Testis (tissue), 3 donors: ENCODE data around the gene UGT1A8. TPM values are rescaled to one million over a fixed set of nuclear protein-coding genes. Genes with fewer than 3 reads are reported as not detected.

ENCODE experiments used
- DNase-seq: peaks from one replicate; pipeline ENCODE4 v3.0.0-alpha.2; 2019
- H3K27ac ChIP-seq, 2 donors: fragments of 200-600 bp; sonication (generic); one replicate each; pipeline ENCODE4 v1.5.1; 2019
- H3K27me3 ChIP-seq: fragments of 200-600 bp; sonication (generic); one replicate; pipeline ENCODE4 v1.5.1; 2019
- H3K36me3 ChIP-seq: fragments of 200-600 bp; sonication (generic); one replicate; pipeline ENCODE4 v1.5.1; 2017; ENCODE audit warnings: low read depth; ENCODE audit errors: missing control alignments
- H3K4me1 ChIP-seq: fragments of 200-600 bp; sonication (generic); one replicate; pipeline ENCODE4 v1.5.1; 2019
- H3K4me3 ChIP-seq, 2 donors: fragments of 200-600 bp; sonication (generic); one replicate each; pipeline ENCODE4 v1.5.1; 2017 to 2019
- H3K9me3 ChIP-seq: fragments of 200-600 bp; sonication (generic); one replicate; pipeline ENCODE4 v1.5.1; 2017
- CTCF ChIP-seq, 3 experiments: fragments of 450-650 bp in 2 of 3; fragments of 200-600 bp in 1 of 3; sonication (generic) in 1 of 3; IDR thresholded peaks; one replicate each; pipeline ENCODE4 v1.5.1; 2016 to 2019; ENCODE audit warnings: antibody characterized with exemption in 3 of 3, mild to moderate bottlenecking in 2 of 3, moderate library complexity in 1 of 3
- POLR2A ChIP-seq: fragments of 450-650 bp; IDR thresholded peaks from one replicate; pipeline ENCODE4 v1.6.1; 2017; ENCODE audit warnings: antibody characterized with exemption, mild to moderate bottlenecking, moderate library complexity
- WGBS, 2 donors: methylation state at CpG; one replicate each; pipeline ENCODE4 v1.1.5; 2018; 5-methylcytosine and 5-hydroxymethylcytosine counted together
- intact Hi-C: fragments of 100-400 bp; cut with DNase I; formaldehyde crosslinking; loops from one replicate; pipeline ENCODE4 v1.15.1; 2023; ENCODE audit warnings: low total_unique reads
- polyA plus RNA-seq: library from polyadenylated mRNA; stranded (reverse); fragments of 350-450 nt; fragmentation: Illumina TruSeq; extraction: RNeasy Lipid Tissue Mini Kit (QIAGEN cat#74804); gene quantifications from one replicate; pipeline ENCODE4 v1.2.3, GENCODE V29; 2014; ENCODE audit warnings: low read depth, low replicate concordance; ENCODE audit not compliant: insufficient read depth
- total RNA-seq, 2 donors: library from RNA; depleted of rRNA; stranded (reverse); fragments of >200 nt; gene quantifications; one replicate each; pipeline ENCODE4 v1.2.3, GENCODE V29; 2016

The UGT1A8 gene
- total and polyA plus RNA-seq, 3 donors from 2014 or later, result 0.19 TPM; not detected in 2

DNA sequence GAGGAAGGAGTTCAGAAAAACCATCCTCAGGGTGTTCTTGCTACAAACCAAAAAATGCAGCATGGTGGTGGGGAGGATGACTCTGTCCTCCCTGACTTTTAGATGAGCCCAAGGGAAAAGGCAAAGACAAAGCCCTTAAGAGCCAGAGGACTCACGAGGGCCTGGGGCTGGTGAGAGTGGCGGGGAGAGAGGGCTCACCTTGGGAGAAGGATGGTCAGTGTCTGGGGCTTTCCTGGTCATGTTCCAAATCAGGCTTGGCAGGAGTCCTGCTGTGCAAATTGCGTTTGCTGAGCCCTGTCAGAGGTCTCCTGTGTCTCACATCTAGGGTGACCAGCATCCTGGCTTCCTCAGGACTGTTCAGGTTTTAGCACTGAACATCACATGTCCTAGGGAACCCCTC is 147.3 kb downstream of the UGT1A8 start:
- intact Hi-C loops, result no loop called here
- Histone ChIP-seq H3K9me3 (no peaks in the 10 kb centered on the region), H3K27ac (no peak overlapping the region), H3K36me3 (no peaks in the 10 kb centered on the region), H3K27me3 (no peaks in the 10 kb centered on the region), H3K4me1 (no peaks in the 10 kb centered on the region), H3K4me3 (no peak overlapping the region)
- no peak for DNase-seq
- 57 to 67% methylated on average over 3 of the region's 3 CpGs for WGBS, 2 donors
- TF ChIP-seq POLR2A, result no peak
- TF ChIP-seq CTCF (IDR thresholded peaks at IDR 0.05), result no peak

DNA sequence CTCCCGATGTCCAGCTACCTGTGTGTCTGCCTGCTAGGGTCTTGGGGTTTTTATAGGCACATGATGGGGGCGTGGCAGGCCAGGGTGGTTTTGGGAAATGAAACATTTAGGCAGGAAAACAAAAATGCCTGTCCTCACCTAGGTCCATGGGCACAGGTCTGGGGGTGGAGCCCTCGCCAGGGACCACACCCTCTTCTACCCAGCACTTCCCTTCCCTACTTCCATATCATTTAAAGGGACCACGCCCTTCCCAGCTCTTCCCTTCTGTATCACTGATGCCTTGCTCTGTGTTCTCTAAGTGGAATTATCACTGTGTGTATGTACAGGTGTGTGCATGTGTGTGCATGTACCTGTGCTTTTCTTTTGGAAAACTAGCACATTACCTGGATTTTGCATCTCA is 149.0 kb downstream of the UGT1A8 start:
- no peak for DNase-seq
- H3K36me3 ChIP-seq, result no peaks in the 10 kb centered on the region
- H3K27me3 ChIP-seq, result no peaks in the 10 kb centered on the region
- H3K27ac ChIP-seq, result no peak overlapping the region
- intact Hi-C loops, result no loop called here
- no peak overlapping the region for H3K4me3 ChIP-seq
- H3K4me1 ChIP-seq, result no peaks in the 10 kb centered on the region
- 56 to 68% methylated on average over 4 of the region's 4 CpGs for WGBS, 2 donors
- H3K9me3 ChIP-seq, result no peaks in the 10 kb centered on the region
- no peak for TF ChIP-seq CTCF (IDR thresholded peaks at IDR 0.05)
- TF ChIP-seq POLR2A, result no peak

DNA sequence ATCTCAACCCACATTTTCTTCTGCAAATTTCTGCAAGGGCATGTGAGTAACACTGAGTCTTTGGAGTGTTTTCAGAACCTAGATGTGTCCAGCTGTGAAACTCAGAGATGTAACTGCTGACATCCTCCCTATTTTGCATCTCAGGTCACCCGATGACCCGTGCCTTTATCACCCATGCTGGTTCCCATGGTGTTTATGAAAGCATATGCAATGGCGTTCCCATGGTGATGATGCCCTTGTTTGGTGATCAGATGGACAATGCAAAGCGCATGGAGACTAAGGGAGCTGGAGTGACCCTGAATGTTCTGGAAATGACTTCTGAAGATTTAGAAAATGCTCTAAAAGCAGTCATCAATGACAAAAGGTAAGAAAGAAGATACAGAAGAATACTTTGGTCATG is 150.6 kb downstream of the UGT1A8 start:
- no peak overlapping the region for H3K4me3 ChIP-seq
- WGBS, 2 donors, result 83 to 88% methylated on average over 4 of the region's 4 CpGs
- no peak overlapping the region for H3K27ac ChIP-seq
- no peak for DNase-seq
- TF ChIP-seq POLR2A (no peak), CTCF (IDR thresholded peaks at IDR 0.05) (no peak)
- H3K27me3 ChIP-seq, result no peaks in the 10 kb centered on the region
- intact Hi-C loops, result no loop called here
- H3K9me3 ChIP-seq, result no peaks in the 10 kb centered on the region
- no peaks in the 10 kb centered on the region for H3K36me3 ChIP-seq
- H3K4me1 ChIP-seq, result no peaks in the 10 kb centered on the region

- WGBS, 2 donors, result 94 to 96% methylated on average over 9 of the region's 9 CpGs
- intact Hi-C loops, result no loop called here
- TF ChIP-seq CTCF (IDR thresholded peaks at IDR 0.05) (no peak), POLR2A (no peak)
- H3K9me3 ChIP-seq, result no peaks in the 10 kb centered on the region
- no peaks in the 10 kb centered on the region for H3K36me3 ChIP-seq
- H3K27me3 ChIP-seq, result no peaks in the 10 kb centered on the region
- H3K27ac ChIP-seq, result no peak overlapping the region
- H3K4me1 ChIP-seq, result no peaks in the 10 kb centered on the region
- DNase-seq, result no peak
- H3K4me3 ChIP-seq, result no peak overlapping the region
Measured at GRCh38 chr2:233769260-233769659, 151.8 kb downstream of the UGT1A8 start.

- Histone ChIP-seq H3K9me3 (no peaks in the 10 kb centered on the region), H3K4me3 (no peak overlapping the region), H3K27me3 (no peaks in the 10 kb centered on the region), H3K4me1 (no peaks in the 10 kb centered on the region), H3K36me3 (no peaks in the 10 kb centered on the region), H3K27ac (no peak overlapping the region)
- DNase-seq, result no peak
- 86 to 90% methylated on average over 16 of the region's 16 CpGs for WGBS, 2 donors
- intact Hi-C loops, result no loop called here
- no peak for TF ChIP-seq POLR2A
- TF ChIP-seq CTCF (IDR thresholded peaks at IDR 0.05), result no peak
Measured at GRCh38 chr2:233772153-233772552, 154.7 kb downstream of the UGT1A8 start.
